Stomach (tissue), 19 donors: ENCODE results near the gene NSUN2. TPM values are rescaled to one million over a fixed set of nuclear protein-coding genes. Genes with fewer than 3 reads are reported as not detected.
A peak's percentile ranks its signal among the peaks of the same experiment; 100 is the strongest.

Source experiments
- DNase-seq, 2 donors: peaks; one replicate each; pipeline versions ENCODE4 v3.0.0 to v3.0.0-alpha.2; 2013 to 2019
- H3K27ac ChIP-seq, 5 donors: fragments of 200-600 bp in 4 of 5; sonication (generic) in 4 of 5; one replicate each; pipeline ENCODE4 v1.5.1; 2013 to 2019; ENCODE audit warnings: mild to moderate bottlenecking in 1 of 5, moderate library complexity in 1 of 5
- H3K27me3 ChIP-seq, 3 donors: fragments of 200-600 bp; sonication (generic); one replicate each; pipeline ENCODE4 v1.5.1; 2017 to 2019; ENCODE audit warnings: mixed run types in 1 of 3
- H3K36me3 ChIP-seq, 4 donors: fragments of 200-600 bp; sonication (generic); 1 replicate in 3 of 4; 2 replicates in 1 of 4; pipeline ENCODE4 v1.5.1; 2016 to 2019
- H3K4me1 ChIP-seq, 4 donors: fragments of 200-600 bp; sonication (generic); one replicate each; pipeline ENCODE4 v1.5.1; 2016 to 2019
- H3K4me3 ChIP-seq, 4 donors: fragments of 200-600 bp; sonication (generic) in 3 of 4; one replicate each; pipeline ENCODE4 v1.5.1; 2016 to 2019; ENCODE audit warnings: mild to moderate bottlenecking in 1 of 4
- H3K9me3 ChIP-seq, 4 donors: fragments of 200-600 bp; sonication (generic); one replicate each; pipeline ENCODE4 v1.5.1; 2016 to 2019
- CTCF ChIP-seq, 7 experiments: fragments of 450-650 bp in 4 of 7; fragments of 200-600 bp in 3 of 7; sonication (generic) in 3 of 7; IDR thresholded peaks; one replicate each; pipeline ENCODE4 v1.5.1; 2016 to 2019; ENCODE audit warnings: antibody characterized with exemption in 7 of 7, control low read depth in 2 of 7, mild to moderate bottlenecking in 1 of 7
- EP300 ChIP-seq: sonication (generic); formaldehyde crosslinking; IDR thresholded peaks from one replicate; pipeline ENCODE4 v1.6.1; 2017; ENCODE audit warnings: antibody characterized with exemption
- POLR2A ChIP-seq, 4 donors: fragments of 450-650 bp; IDR thresholded peaks; one replicate each; pipeline ENCODE4 v1.6.1; 2016; ENCODE audit warnings: antibody characterized with exemption in 4 of 4, control low read depth in 2 of 4, mild to moderate bottlenecking in 1 of 4, moderate library complexity in 1 of 4
- POLR2AphosphoS5 ChIP-seq, 3 donors: sonication (generic); formaldehyde crosslinking; IDR thresholded peaks; one replicate each; pipeline ENCODE4 v1.6.1; 2016; ENCODE audit warnings: antibody characterized with exemption in 3 of 3
- WGBS, 5 donors: extraction: QIAGEN DNeasy Blood & Tissue Kit in 3 of 5; methylation state at CpG; one replicate each; pipeline versions ENCODE4 v1.1.5 to v1.1.7; 2013 to 2018; 5-methylcytosine and 5-hydroxymethylcytosine counted together
- intact Hi-C: fragments of 100-400 bp; cut with DNase I; formaldehyde crosslinking; loops from one replicate; pipeline ENCODE4 v1.15.1; 2023; ENCODE audit warnings: low total_unique reads
- long read RNA-seq, 10 donors: transcript quantifications; one replicate each; lab custom pipeline, GENCODE V29; 2026
- polyA plus RNA-seq, 3 donors: library from polyadenylated mRNA; stranded (reverse); fragments of 200-250 nt; gene quantifications; one replicate each; pipeline ENCODE4 v1.2.3, GENCODE V29; 2013
- total RNA-seq, 5 donors: library from RNA; depleted of rRNA; stranded (reverse); fragments of >200 nt; gene quantifications; one replicate each; pipeline versions ENCODE4 v1.1.0 to v1.2.3, GENCODE V29; 2014 to 2016
- donor health status: healthy with polysubstance abuse.
- donor health status: Bipolar disorder and iron deficiency.
- donor health status: healthy.

NSUN2 gene
- total RNA-seq (100 to 1,000 TPM in 2 of 5 donors, 10 to 100 TPM in 3; 39.6 to 249 (median 74.0) TPM), polyA plus RNA-seq (10 to 100 TPM; 23.1 to 30.0 (median 25.3) TPM)
- long read RNA-seq, donor 1, partial matches to known transcripts = 0 of 3 reads
- long read RNA-seq, donor 1, other reads (novel, unspliced or antisense) = 0 of 3 reads
- long read RNA-seq, donor 2, partial matches to known transcripts = 0 of 1 reads
- long read RNA-seq, donor 2, other reads (novel, unspliced or antisense) = 0 of 1 reads
- long read RNA-seq, donor 3, partial matches to known transcripts = 0 of 3 reads
- long read RNA-seq, donor 3, other reads (novel, unspliced or antisense) = 0 of 3 reads
- long read RNA-seq, donor 4, partial matches to known transcripts = 0 of 1 reads
- long read RNA-seq, donor 4, other reads (novel, unspliced or antisense) = 0 of 1 reads
- long read RNA-seq, donor 5, transcript NSUN2-201 (19 exons, 3,303 nt) = major isoform, 7 of 8 reads
- long read RNA-seq, donor 5, partial matches to known transcripts = 0 of 8 reads
- long read RNA-seq, donor 5, other reads (novel, unspliced or antisense) = 0 of 8 reads
- long read RNA-seq, donor 6, transcript NSUN2-208 (4 exons, 1,290 nt) = major isoform, 12 of 28 reads
- long read RNA-seq, donor 6, transcript NSUN2-201 (19 exons, 3,303 nt) = minor isoform, 9 of 28 reads
- long read RNA-seq, donor 6, transcript NSUN2-202 (2 exons, 512 nt) = minor isoform, 5 of 28 reads
- long read RNA-seq, donor 6, partial matches to known transcripts = 0 of 28 reads
- long read RNA-seq, donor 6, other reads (novel, unspliced or antisense) = 0 of 28 reads
- long read RNA-seq, donor 7, transcript NSUN2-201 (19 exons, 3,303 nt) = major isoform, 6 of 6 reads
- long read RNA-seq, donor 7, partial matches to known transcripts = 0 of 6 reads
- long read RNA-seq, donor 7, other reads (novel, unspliced or antisense) = 0 of 6 reads
- long read RNA-seq, donor 8, partial matches to known transcripts = 0 of 6 reads
- long read RNA-seq, donor 8, other reads (novel, unspliced or antisense) = 0 of 6 reads
- long read RNA-seq, donor 9, partial matches to known transcripts = 0 of 5 reads
- long read RNA-seq, donor 9, other reads (novel, unspliced or antisense) = 0 of 5 reads
- long read RNA-seq, donor 10, partial matches to known transcripts = 0 of 1 reads
- long read RNA-seq, donor 10, other reads (novel, unspliced or antisense) = 0 of 1 reads

GRCh38 chr5:6632888-6633468 lies at the start of gene NSUN2, which contains the start of gene SRD5A1:
NSUN2 (minus strand) TSS chr5:6633044; CDS start chr5:6632979, 65 bp downstream.
SRD5A1 (plus strand) TSS chr5:6633440; CDS start chr5:6633577, 137 bp downstream.
- Histone ChIP-seq H3K27me3 (no peaks in the 10 kb centered on the region), H3K4me3 (peak within 1 kb of the TSS; percentile 80 to 98 (median 92))
- intact Hi-C loops = loop anchor here (5.0 to 10.0 kb wide), 2 partner anchors 84 to 112 kb away; no protein-coding TSS in a partner anchor

GRCh38 chr5:6682239-6682638 lies 49.4 kb upstream of the NSUN2 start:
- Histone ChIP-seq H3K9me3 (no peaks in the 10 kb centered on the region), H3K36me3 (no peaks in the 10 kb centered on the region), H3K4me3 (no peak overlapping the region), H3K4me1 (peaks cover 0 to 8% (median 1%) of the 10 kb centered on the region in 4 donors), H3K27me3 (peaks cover 0 to 45% (median 0%) of the 10 kb centered on the region in 3 donors), H3K27ac (no peak overlapping the region)
- intact Hi-C loops = no loop called here
- 42 to 71% (median 63%) methylated on average over 10 to 11 of the region's 11 CpGs for WGBS, 5 donors
- TF ChIP-seq POLR2A (IDR thresholded peaks at IDR 0.05) = no peak
- TF ChIP-seq CTCF (IDR thresholded peaks at IDR 0.05) = no peak
- TF ChIP-seq POLR2AphosphoS5 (IDR thresholded peaks at IDR 0.05) = no peak
- TF ChIP-seq EP300 = no peak
- DNase-seq = no peak

More at GRCh38 chr5:6632888-6633468, at the start of gene NSUN2, which contains the start of gene SRD5A1:
- Histone ChIP-seq H3K4me1 (peaks cover 26 to 59% (median 51%) of the 10 kb centered on the region in 4 donors), H3K27ac (peak within 1 kb of the TSS; percentile 92 to 98 (median 93)), H3K36me3 (peaks cover 10 to 35% (median 35%) of the 10 kb centered on the region in 4 donors), H3K9me3 (no peaks in the 10 kb centered on the region)
- peak; percentile 94 to 97 for DNase-seq
- WGBS, 5 donors = 0 to 1% (median 0%) methylated on average over 46 to 66 of the region's 66 CpGs
- peak; percentile 7 to 74 (median 70) for TF ChIP-seq POLR2AphosphoS5 (IDR thresholded peaks at IDR 0.05)
- no peak for TF ChIP-seq EP300
- TF ChIP-seq CTCF (IDR thresholded peaks at IDR 0.05) = no peak

GRCh38 chr5:6681682-6682081 lies 48.8 kb upstream of the NSUN2 start:
- WGBS, 5 donors = 36 to 86% (median 50%) methylated on average over 2 of the region's 2 CpGs
- intact Hi-C loops = no loop called here
- no peak for DNase-seq
- no peak for TF ChIP-seq EP300
- TF ChIP-seq POLR2A (IDR thresholded peaks at IDR 0.05) = no peak
- no peak for TF ChIP-seq CTCF (IDR thresholded peaks at IDR 0.05)
- Histone ChIP-seq H3K36me3 (no peaks in the 10 kb centered on the region), H3K27me3 (peaks cover 0 to 44% (median 0%) of the 10 kb centered on the region in 3 donors), H3K9me3 (no peaks in the 10 kb centered on the region), H3K27ac (no peak overlapping the region), H3K4me3 (no peak overlapping the region), H3K4me1 (peaks cover 0 to 2% (median 0%) of the 10 kb centered on the region in 4 donors)
